Ascending aorta (tissue), 2 donors: ENCODE results near the gene LILRB2. TPM values are rescaled to one million over a fixed set of nuclear protein-coding genes. Genes with fewer than 3 reads are reported as not detected.

Experiments
- DNase-seq, 2 donors: peaks; one replicate each; pipeline ENCODE4 v3.0.0-alpha.2; 2019; ENCODE audit warnings: low spot score in 2 of 2
- H3K27ac ChIP-seq, 2 donors: fragments of 200-600 bp; sonication (generic); one replicate each; pipeline ENCODE4 v1.5.1; 2016 to 2017; ENCODE audit warnings: mild to moderate bottlenecking in 1 of 2
- H3K27me3 ChIP-seq: fragments of 200-600 bp; sonication (generic); one replicate; pipeline ENCODE4 v1.5.1; 2017
- H3K36me3 ChIP-seq, 2 donors: fragments of 200-600 bp; sonication (generic); one replicate each; pipeline ENCODE4 v1.5.1; 2016
- H3K4me1 ChIP-seq, 2 donors: fragments of 200-600 bp; sonication (generic); one replicate each; pipeline ENCODE4 v1.5.1; 2016 to 2017; ENCODE audit warnings: mild to moderate bottlenecking in 1 of 2
- H3K4me3 ChIP-seq, 2 donors: fragments of 200-600 bp; sonication (generic); one replicate each; pipeline ENCODE4 v1.5.1; 2016 to 2017; ENCODE audit warnings: mild to moderate bottlenecking in 1 of 2
- H3K9me3 ChIP-seq, 2 donors: fragments of 200-600 bp; sonication (generic); one replicate each; pipeline ENCODE4 v1.5.1; 2016
- intact Hi-C: fragments of 100-400 bp; cut with DNase I; formaldehyde crosslinking; loops from one replicate; pipeline ENCODE4 v1.15.1; 2023
- total RNA-seq: library from RNA; depleted of rRNA; stranded (reverse); fragments of >200 nt; gene quantifications from one replicate; pipeline ENCODE4 v1.1.0, GENCODE V29; 2016
- TF ChIP-seq, protein P1 (sequence below), 3 experiments: fragments of 200-600 bp in 2 of 3; fragments of 450-650 bp in 1 of 3; sonication (generic) in 2 of 3; IDR thresholded peaks; one replicate each; pipeline ENCODE4 v1.5.1; 2016 to 2019; ENCODE audit warnings: antibody characterized with exemption in 3 of 3, mild to moderate bottlenecking in 1 of 3, moderate library complexity in 1 of 3

LILRB2 gene
- total RNA-seq, 1 donor from 2014 or later = 0.11 TPM

GRCh38 chr19:54255105-54255775 lies 25.7 kb downstream of the LILRB2 start:
- peak in 1 of 2 donors; percentile 60 for DNase-seq
- Histone ChIP-seq H3K27me3 (no peaks in the 10 kb centered on the region), H3K4me3 (no peak overlapping the region)

GRCh38 chr19:54254195-54254906 lies 26.6 kb downstream of the LILRB2 start:
- no peak overlapping the region for H3K27ac ChIP-seq
- no peaks in the 10 kb centered on the region for H3K4me1 ChIP-seq
- H3K36me3 ChIP-seq = no peaks in the 10 kb centered on the region
- DNase-seq = no peak
- H3K27me3 ChIP-seq = no peaks in the 10 kb centered on the region
- H3K9me3 ChIP-seq = no peaks in the 10 kb centered on the region
- intact Hi-C loops = no loop called here
- TF ChIP-seq, protein P1, sequence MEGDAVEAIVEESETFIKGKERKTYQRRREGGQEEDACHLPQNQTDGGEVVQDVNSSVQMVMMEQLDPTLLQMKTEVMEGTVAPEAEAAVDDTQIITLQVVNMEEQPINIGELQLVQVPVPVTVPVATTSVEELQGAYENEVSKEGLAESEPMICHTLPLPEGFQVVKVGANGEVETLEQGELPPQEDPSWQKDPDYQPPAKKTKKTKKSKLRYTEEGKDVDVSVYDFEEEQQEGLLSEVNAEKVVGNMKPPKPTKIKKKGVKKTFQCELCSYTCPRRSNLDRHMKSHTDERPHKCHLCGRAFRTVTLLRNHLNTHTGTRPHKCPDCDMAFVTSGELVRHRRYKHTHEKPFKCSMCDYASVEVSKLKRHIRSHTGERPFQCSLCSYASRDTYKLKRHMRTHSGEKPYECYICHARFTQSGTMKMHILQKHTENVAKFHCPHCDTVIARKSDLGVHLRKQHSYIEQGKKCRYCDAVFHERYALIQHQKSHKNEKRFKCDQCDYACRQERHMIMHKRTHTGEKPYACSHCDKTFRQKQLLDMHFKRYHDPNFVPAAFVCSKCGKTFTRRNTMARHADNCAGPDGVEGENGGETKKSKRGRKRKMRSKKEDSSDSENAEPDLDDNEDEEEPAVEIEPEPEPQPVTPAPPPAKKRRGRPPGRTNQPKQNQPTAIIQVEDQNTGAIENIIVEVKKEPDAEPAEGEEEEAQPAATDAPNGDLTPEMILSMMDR (IDR thresholded peaks at IDR 0.05) = no peak
- no peak overlapping the region for H3K4me3 ChIP-seq

More at GRCh38 chr19:54255105-54255775, 25.7 kb downstream of the LILRB2 start:
- intact Hi-C loops = no loop called here
- Histone ChIP-seq H3K9me3 (no peaks in the 10 kb centered on the region), H3K27ac (no peak overlapping the region), H3K36me3 (no peaks in the 10 kb centered on the region), H3K4me1 (no peaks in the 10 kb centered on the region)
- TF ChIP-seq, protein P1 (IDR thresholded peaks at IDR 0.05) = no peak

GRCh38 chr19:54253331-54254194 lies 27.3 kb downstream of the LILRB2 start:
- Histone ChIP-seq H3K27ac (no peak overlapping the region), H3K4me3 (no peak overlapping the region), H3K27me3 (no peaks in the 10 kb centered on the region), H3K4me1 (no peaks in the 10 kb centered on the region), H3K9me3 (no peaks in the 10 kb centered on the region), H3K36me3 (no peaks in the 10 kb centered on the region)
- DNase-seq = no peak
- intact Hi-C loops = no loop called here
- TF ChIP-seq, protein P1 (IDR thresholded peaks at IDR 0.05) = no peak

DNA sequence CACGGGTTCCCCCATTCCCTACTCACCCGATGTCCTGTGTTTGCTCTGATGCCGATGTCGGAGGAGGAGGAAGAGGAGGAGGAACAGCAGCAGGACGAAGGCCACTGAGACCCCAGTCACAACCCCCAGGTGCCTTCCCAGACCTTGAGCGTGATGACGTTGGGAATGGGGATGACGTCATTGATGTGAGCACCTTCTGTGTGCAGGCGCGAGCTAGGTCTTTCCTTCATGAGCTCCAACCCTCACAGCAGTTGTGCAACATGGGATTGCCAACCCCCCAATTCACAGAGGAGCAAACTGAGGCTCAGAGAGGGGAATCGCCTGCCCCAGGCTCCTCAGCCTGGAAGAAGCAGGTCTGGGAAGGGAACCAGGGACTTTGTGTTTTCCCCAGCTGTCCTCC lies 28.1 kb downstream of the LILRB2 start:
- Histone ChIP-seq H3K4me1 (no peaks in the 10 kb centered on the region), H3K36me3 (no peaks in the 10 kb centered on the region), H3K27me3 (no peaks in the 10 kb centered on the region), H3K9me3 (no peaks in the 10 kb centered on the region), H3K4me3 (no peak overlapping the region), H3K27ac (no peak overlapping the region)
- intact Hi-C loops = no loop called here
- TF ChIP-seq, protein P1 (IDR thresholded peaks at IDR 0.05) = no peak
- DNase-seq = no peak

- DNase-seq = no peak
- Histone ChIP-seq H3K4me1 (no peaks in the 10 kb centered on the region), H3K9me3 (no peaks in the 10 kb centered on the region), H3K4me3 (no peak overlapping the region), H3K36me3 (no peaks in the 10 kb centered on the region), H3K27me3 (no peaks in the 10 kb centered on the region), H3K27ac (no peak overlapping the region)
- intact Hi-C loops = no loop called here
- TF ChIP-seq, protein P1 (IDR thresholded peaks at IDR 0.05) = no peak
Observed at GRCh38 chr19:54252243-54252642, 28.7 kb downstream of the LILRB2 start.
